Liver (tissue), 9 donors: Measurements from ENCODE around the gene TESMIN. TPM values are rescaled to one million over a fixed set of nuclear protein-coding genes. Genes with fewer than 3 reads are reported as not detected.

Experiments used
- DNase-seq: peaks from one replicate; pipeline ENCODE4 v3.0.0-alpha.2; 2017; ENCODE audit warnings: low spot score
- H3K27ac ChIP-seq, 2 donors: one replicate each; pipeline ENCODE4 v1.7.0; 2013; ENCODE audit warnings: inconsistent platforms in 2 of 2, low read length in 2 of 2, control low read depth in 1 of 2, low read depth in 1 of 2, mild to moderate bottlenecking in 1 of 2
- H3K27me3 ChIP-seq, 4 donors: one replicate each; pipeline versions ENCODE4 v1.6.1 to v1.7.0; 2013; ENCODE audit warnings: low read length in 3 of 4, inconsistent platforms in 1 of 4, mild to moderate bottlenecking in 1 of 4, moderate library complexity in 1 of 4; ENCODE audit not compliant: control insufficient read depth in 4 of 4, insufficient read depth in 4 of 4
- H3K36me3 ChIP-seq, 4 donors: one replicate each; pipeline versions ENCODE4 v1.6.1 to v1.7.0; 2013; ENCODE audit warnings: low read length in 3 of 4, mild to moderate bottlenecking in 3 of 4, low read depth in 1 of 4, moderate library complexity in 1 of 4; ENCODE audit not compliant: control insufficient read depth in 4 of 4, insufficient read depth in 3 of 4
- H3K4me1 ChIP-seq, 4 donors: one replicate each; pipeline versions ENCODE4 v1.6.1 to v1.7.0; 2013; ENCODE audit warnings: low read length in 3 of 4, mild to moderate bottlenecking in 3 of 4, moderate library complexity in 1 of 4; ENCODE audit not compliant: control insufficient read depth in 4 of 4, insufficient read depth in 4 of 4
- H3K4me3 ChIP-seq, 3 donors: one replicate each; pipeline versions ENCODE4 v1.6.1 to v1.7.0; 2013; ENCODE audit warnings: low read length in 3 of 3, control low read depth in 1 of 3, low read depth in 1 of 3, mild to moderate bottlenecking in 1 of 3
- H3K9ac ChIP-seq, 2 donors: one replicate each; pipeline ENCODE4 v1.7.0; 2013; ENCODE audit warnings: low read length in 2 of 2, mild to moderate bottlenecking in 2 of 2, moderate library complexity in 2 of 2, control low read depth in 1 of 2, low read depth in 1 of 2
- H3K9me3 ChIP-seq, 4 donors: one replicate each; pipeline versions ENCODE4 v1.6.1 to v1.7.0; 2013; ENCODE audit warnings: low read length in 3 of 4; ENCODE audit not compliant: control insufficient read depth in 4 of 4
- EGR1 ChIP-seq, 2 donors: IDR thresholded peaks; 2 replicates each; pipeline ENCODE4 v1.6.1; 2016 to 2018; ENCODE audit warnings: antibody characterized with exemption in 2 of 2, low read depth in 2 of 2
- FOXA1 ChIP-seq: IDR thresholded peaks from 2 replicates; pipeline ENCODE4 v1.6.1; 2016; ENCODE audit warnings: antibody characterized with exemption
- FOXA2 ChIP-seq: IDR thresholded peaks from 2 replicates; pipeline ENCODE4 v1.6.1; 2016; ENCODE audit warnings: antibody characterized with exemption
- GABPA ChIP-seq, 2 donors: IDR thresholded peaks in 1 of 2; conservative IDR thresholded peaks in 1 of 2; 2 replicates each; pipeline ENCODE4 v1.6.1; 2016; ENCODE audit warnings: antibody characterized with exemption in 2 of 2, mild to moderate bottlenecking in 1 of 2, moderate library complexity in 1 of 2
- HNF4A ChIP-seq, 2 donors: conservative IDR thresholded peaks; 2 replicates each; pipeline ENCODE4 v1.6.1; 2016; ENCODE audit warnings: antibody characterized with exemption in 2 of 2, mild to moderate bottlenecking in 2 of 2
- HNF4G ChIP-seq: IDR thresholded peaks from 2 replicates; pipeline ENCODE4 v1.6.1; 2016; ENCODE audit warnings: antibody characterized with exemption
- JUND ChIP-seq, 2 donors: IDR thresholded peaks; 2 replicates each; pipeline ENCODE4 v1.6.1; 2016; ENCODE audit warnings: antibody characterized with exemption in 2 of 2
- MAX ChIP-seq: IDR thresholded peaks from 2 replicates; pipeline ENCODE4 v1.6.1; 2016; ENCODE audit warnings: antibody characterized with exemption
- NR2F2 ChIP-seq: IDR thresholded peaks from 2 replicates; pipeline ENCODE4 v1.6.1; 2016; ENCODE audit warnings: antibody characterized with exemption
- RAD21 ChIP-seq, 2 donors: IDR thresholded peaks; 2 replicates each; pipeline ENCODE4 v1.6.1; 2016; ENCODE audit warnings: antibody characterized with exemption in 2 of 2, mild to moderate bottlenecking in 2 of 2
- RXRA ChIP-seq, 2 donors: IDR thresholded peaks; 2 replicates each; pipeline ENCODE4 v1.6.1; 2017 to 2018; ENCODE audit warnings: antibody characterized with exemption in 2 of 2, mild to moderate bottlenecking in 1 of 2
- SP1 ChIP-seq: IDR thresholded peaks from 2 replicates; pipeline ENCODE4 v1.6.1; 2018; ENCODE audit warnings: antibody characterized with exemption, mild to moderate bottlenecking
- TAF1 ChIP-seq: conservative IDR thresholded peaks from 2 replicates; pipeline ENCODE4 v1.6.1; 2016; ENCODE audit warnings: antibody characterized with exemption, mild to moderate bottlenecking
- YY1 ChIP-seq: IDR thresholded peaks from 2 replicates; pipeline ENCODE4 v1.6.1; 2016; ENCODE audit warnings: antibody characterized with exemption, mild to moderate bottlenecking
- WGBS: extraction: QIAGEN DNeasy Blood & Tissue Kit; methylation state at CpG from one replicate; pipeline ENCODE4 v1.1.7; 2013; 5-methylcytosine and 5-hydroxymethylcytosine counted together
- polyA plus RNA-seq, 2 donors: library from polyadenylated mRNA; stranded (reverse) in 1 of 2; unstranded in 1 of 2; fragments of 200-250 nt in 1 of 2; fragments of >200 nt in 1 of 2; fragmentation: Nextera tagmentation in 1 of 2; extraction: Ambion mirVana in 1 of 2; gene quantifications; one replicate each; pipeline versions ENCODE4 v1.2.1 to v1.2.3, GENCODE V29; 2013 to 2015
- total RNA-seq, 2 donors: library from RNA; depleted of rRNA; stranded (reverse); fragments of >200 nt; gene quantifications; one replicate each; pipeline ENCODE4 v1.2.3, GENCODE V29; 2014
- TF ChIP-seq, protein P1 (sequence below): IDR thresholded peaks from 2 replicates; pipeline ENCODE4 v1.6.1; 2016; ENCODE audit warnings: antibody characterized with exemption, mild to moderate bottlenecking
- TF ChIP-seq, protein P2 (sequence below): fragments of 150-350 bp; IDR thresholded peaks from 2 replicates; pipeline ENCODE4 v1.5.1; 2017; ENCODE audit warnings: improper control_type of control experiment, low read depth, low read length; ENCODE audit not compliant: missing input control
- TF ChIP-seq, protein P3 (sequence below): IDR thresholded peaks from 2 replicates; pipeline ENCODE4 v1.6.1; 2016; ENCODE audit warnings: antibody characterized with exemption
- TF ChIP-seq, protein P4 (sequence below): IDR thresholded peaks from 2 replicates; pipeline ENCODE4 v1.6.1; 2016; ENCODE audit warnings: antibody characterized with exemption
- donor health status: healthy.
- donor health status: healthy.
- donor health status: healthy.
- donor health status: healthy.
- donor health status: healthy.

TESMIN gene
- total and polyA plus RNA-seq, 4 donors: 0.27 to 2.5 (median 0.62) TPM

DNA sequence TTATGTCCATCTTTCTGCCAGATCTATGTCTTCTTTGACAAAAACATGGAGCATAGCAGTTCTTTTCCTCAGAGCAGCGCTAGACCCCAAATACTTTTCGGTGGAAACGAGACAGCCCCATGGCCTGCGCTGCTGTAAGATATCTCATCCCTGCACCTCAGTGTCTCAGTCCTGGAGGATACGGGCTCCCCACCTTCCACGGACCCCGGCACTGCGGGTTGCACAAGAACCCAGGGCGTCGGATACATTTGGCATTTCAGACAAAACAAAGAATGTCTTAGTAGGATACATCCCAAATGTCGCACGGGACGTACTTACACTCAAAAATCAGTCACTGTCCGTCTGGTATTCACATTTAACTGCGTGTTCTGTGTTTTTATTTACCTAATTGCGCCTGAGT is 76.9 kb downstream of the TESMIN start:
- H3K27me3 ChIP-seq: no peaks in the 10 kb centered on the region
- no peak overlapping the region for H3K4me3 ChIP-seq
- peaks cover 0 to 7% (median 3%) of the 10 kb centered on the region in 4 donors for H3K9me3 ChIP-seq
- no peaks in the 10 kb centered on the region for H3K4me1 ChIP-seq
- no peak for TF ChIP-seq SP1
- TF ChIP-seq HNF4G: no peak
- TF ChIP-seq RAD21 (IDR thresholded peaks at IDR 0.05): no peak
- TF ChIP-seq, protein P1, sequence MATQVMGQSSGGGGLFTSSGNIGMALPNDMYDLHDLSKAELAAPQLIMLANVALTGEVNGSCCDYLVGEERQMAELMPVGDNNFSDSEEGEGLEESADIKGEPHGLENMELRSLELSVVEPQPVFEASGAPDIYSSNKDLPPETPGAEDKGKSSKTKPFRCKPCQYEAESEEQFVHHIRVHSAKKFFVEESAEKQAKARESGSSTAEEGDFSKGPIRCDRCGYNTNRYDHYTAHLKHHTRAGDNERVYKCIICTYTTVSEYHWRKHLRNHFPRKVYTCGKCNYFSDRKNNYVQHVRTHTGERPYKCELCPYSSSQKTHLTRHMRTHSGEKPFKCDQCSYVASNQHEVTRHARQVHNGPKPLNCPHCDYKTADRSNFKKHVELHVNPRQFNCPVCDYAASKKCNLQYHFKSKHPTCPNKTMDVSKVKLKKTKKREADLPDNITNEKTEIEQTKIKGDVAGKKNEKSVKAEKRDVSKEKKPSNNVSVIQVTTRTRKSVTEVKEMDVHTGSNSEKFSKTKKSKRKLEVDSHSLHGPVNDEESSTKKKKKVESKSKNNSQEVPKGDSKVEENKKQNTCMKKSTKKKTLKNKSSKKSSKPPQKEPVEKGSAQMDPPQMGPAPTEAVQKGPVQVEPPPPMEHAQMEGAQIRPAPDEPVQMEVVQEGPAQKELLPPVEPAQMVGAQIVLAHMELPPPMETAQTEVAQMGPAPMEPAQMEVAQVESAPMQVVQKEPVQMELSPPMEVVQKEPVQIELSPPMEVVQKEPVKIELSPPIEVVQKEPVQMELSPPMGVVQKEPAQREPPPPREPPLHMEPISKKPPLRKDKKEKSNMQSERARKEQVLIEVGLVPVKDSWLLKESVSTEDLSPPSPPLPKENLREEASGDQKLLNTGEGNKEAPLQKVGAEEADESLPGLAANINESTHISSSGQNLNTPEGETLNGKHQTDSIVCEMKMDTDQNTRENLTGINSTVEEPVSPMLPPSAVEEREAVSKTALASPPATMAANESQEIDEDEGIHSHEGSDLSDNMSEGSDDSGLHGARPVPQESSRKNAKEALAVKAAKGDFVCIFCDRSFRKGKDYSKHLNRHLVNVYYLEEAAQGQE: no peak
- TF ChIP-seq YY1: no peak
- no peak for TF ChIP-seq TAF1
- TF ChIP-seq MAX: no peak
- TF ChIP-seq, protein P2, sequence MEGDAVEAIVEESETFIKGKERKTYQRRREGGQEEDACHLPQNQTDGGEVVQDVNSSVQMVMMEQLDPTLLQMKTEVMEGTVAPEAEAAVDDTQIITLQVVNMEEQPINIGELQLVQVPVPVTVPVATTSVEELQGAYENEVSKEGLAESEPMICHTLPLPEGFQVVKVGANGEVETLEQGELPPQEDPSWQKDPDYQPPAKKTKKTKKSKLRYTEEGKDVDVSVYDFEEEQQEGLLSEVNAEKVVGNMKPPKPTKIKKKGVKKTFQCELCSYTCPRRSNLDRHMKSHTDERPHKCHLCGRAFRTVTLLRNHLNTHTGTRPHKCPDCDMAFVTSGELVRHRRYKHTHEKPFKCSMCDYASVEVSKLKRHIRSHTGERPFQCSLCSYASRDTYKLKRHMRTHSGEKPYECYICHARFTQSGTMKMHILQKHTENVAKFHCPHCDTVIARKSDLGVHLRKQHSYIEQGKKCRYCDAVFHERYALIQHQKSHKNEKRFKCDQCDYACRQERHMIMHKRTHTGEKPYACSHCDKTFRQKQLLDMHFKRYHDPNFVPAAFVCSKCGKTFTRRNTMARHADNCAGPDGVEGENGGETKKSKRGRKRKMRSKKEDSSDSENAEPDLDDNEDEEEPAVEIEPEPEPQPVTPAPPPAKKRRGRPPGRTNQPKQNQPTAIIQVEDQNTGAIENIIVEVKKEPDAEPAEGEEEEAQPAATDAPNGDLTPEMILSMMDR: no peak
- TF ChIP-seq, protein P3, sequence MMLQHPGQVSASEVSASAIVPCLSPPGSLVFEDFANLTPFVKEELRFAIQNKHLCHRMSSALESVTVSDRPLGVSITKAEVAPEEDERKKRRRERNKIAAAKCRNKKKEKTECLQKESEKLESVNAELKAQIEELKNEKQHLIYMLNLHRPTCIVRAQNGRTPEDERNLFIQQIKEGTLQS: no peak
- TF ChIP-seq NR2F2: no peak
- TF ChIP-seq JUND (IDR thresholded peaks at IDR 0.05): no peak
- no peak for DNase-seq
- no peak overlapping the region for H3K9ac ChIP-seq
- no peaks in the 10 kb centered on the region for H3K36me3 ChIP-seq
- 94% methylated on average over 16 of the region's 16 CpGs for WGBS
- no peak overlapping the region for H3K27ac ChIP-seq

DNA sequence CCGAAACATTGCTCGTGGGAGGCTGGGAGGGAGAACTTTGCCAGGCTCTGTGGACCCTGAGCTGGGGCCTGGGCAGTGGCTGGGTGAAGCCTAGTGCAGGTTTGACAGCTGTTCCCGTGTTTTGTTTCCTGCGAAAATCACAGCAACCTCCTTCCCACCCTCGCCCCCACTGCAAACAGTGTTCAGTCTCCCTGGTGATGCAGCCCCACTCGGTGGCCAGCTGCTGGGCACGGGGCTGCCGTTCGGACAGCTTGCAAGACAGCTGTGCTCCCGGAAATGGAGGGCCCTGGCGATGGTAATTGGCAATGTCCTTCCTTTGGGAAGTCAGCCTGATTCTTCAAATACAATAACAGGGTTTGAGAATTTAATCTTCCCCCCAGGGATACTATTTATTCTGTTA is 77.3 kb downstream of the TESMIN start:
- DNase-seq: no peak
- H3K9me3 ChIP-seq: peaks cover 0 to 7% (median 3%) of the 10 kb centered on the region in 4 donors
- no peak overlapping the region for H3K4me3 ChIP-seq
- H3K36me3 ChIP-seq: no peaks in the 10 kb centered on the region
- H3K4me1 ChIP-seq: no peaks in the 10 kb centered on the region
- H3K27me3 ChIP-seq: no peaks in the 10 kb centered on the region
- no peak overlapping the region for H3K27ac ChIP-seq
- no peak overlapping the region for H3K9ac ChIP-seq
- 86% methylated on average over 11 of the region's 11 CpGs for WGBS
- no peak for TF ChIP-seq NR2F2
- TF ChIP-seq EGR1 (IDR thresholded peaks at IDR 0.05; ENCODE audit: low read depth in 2 of 2): no peak
- TF ChIP-seq YY1: no peak
- no peak for TF ChIP-seq MAX
- TF ChIP-seq RAD21 (IDR thresholded peaks at IDR 0.05): no peak
- no peak for TF ChIP-seq HNF4A (conservative IDR thresholded peaks at IDR 0.05)
- TF ChIP-seq, protein P2: no peak
- TF ChIP-seq, protein P4, sequence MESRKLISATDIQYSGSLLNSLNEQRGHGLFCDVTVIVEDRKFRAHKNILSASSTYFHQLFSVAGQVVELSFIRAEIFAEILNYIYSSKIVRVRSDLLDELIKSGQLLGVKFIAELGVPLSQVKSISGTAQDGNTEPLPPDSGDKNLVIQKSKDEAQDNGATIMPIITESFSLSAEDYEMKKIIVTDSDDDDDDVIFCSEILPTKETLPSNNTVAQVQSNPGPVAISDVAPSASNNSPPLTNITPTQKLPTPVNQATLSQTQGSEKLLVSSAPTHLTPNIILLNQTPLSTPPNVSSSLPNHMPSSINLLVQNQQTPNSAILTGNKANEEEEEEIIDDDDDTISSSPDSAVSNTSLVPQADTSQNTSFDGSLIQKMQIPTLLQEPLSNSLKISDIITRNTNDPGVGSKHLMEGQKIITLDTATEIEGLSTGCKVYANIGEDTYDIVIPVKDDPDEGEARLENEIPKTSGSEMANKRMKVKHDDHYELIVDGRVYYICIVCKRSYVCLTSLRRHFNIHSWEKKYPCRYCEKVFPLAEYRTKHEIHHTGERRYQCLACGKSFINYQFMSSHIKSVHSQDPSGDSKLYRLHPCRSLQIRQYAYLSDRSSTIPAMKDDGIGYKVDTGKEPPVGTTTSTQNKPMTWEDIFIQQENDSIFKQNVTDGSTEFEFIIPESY: no peak
- no peak for TF ChIP-seq HNF4G
- TF ChIP-seq FOXA2: no peak
- no peak for TF ChIP-seq GABPA (IDR thresholded peaks at IDR 0.05 in 1 of 2, conservative IDR thresholded peaks at IDR 0.05 in 1 of 2)
- no peak for TF ChIP-seq JUND (IDR thresholded peaks at IDR 0.05)
- no peak for TF ChIP-seq RXRA (IDR thresholded peaks at IDR 0.05)
- TF ChIP-seq FOXA1: no peak
- TF ChIP-seq TAF1: no peak
- TF ChIP-seq, protein P1: no peak
